ENCODE measurements around the gene BIRC3. TPM values are rescaled to one million over a fixed set of nuclear protein-coding genes. Genes with fewer than 3 reads are reported as not detected.

The BIRC3 gene
- total and polyA plus RNA-seq, 5 donors from 2014 or later, result 107 to 239 (median 128) TPM

- H3K27ac ChIP-seq (ENCODE audit: insufficient read depth, low read length, poor library complexity, severe bottlenecking), result no peak overlapping the region
- no peaks in the 10 kb centered on the region for H3K9me3 ChIP-seq (ENCODE audit: control insufficient read depth in 2 of 2, low read length in 2 of 2)
- Mint-ChIP-seq H3K9me3 (no peaks in the 10 kb centered on the region), H3K27ac (peak overlapping the region in 1 of 3 donors; percentile 45), H3K4me3 (peak overlapping the region in 1 of 4 donors; percentile 6), H3K4me1 (peaks cover 19 to 32% (median 23%) of the 10 kb centered on the region in 4 donors), H3K36me3 (peaks cover 62% of the 10 kb centered on the region), H3K27me3 (no peaks in the 10 kb centered on the region)
- ATAC-seq (ENCODE audit: low read depth in 2 of 2) (no peak), DNase-seq (no peak)
- H3K4me1 ChIP-seq (ENCODE audit: control insufficient read depth, insufficient read depth, low read length, poor library complexity, severe bottlenecking), result peaks cover 6% of the 10 kb centered on the region
- no peak overlapping the region for H3K4me3 ChIP-seq (ENCODE audit: low read depth, low read length)
- peaks cover 50% of the 10 kb centered on the region for H3K36me3 ChIP-seq (ENCODE audit: control insufficient read depth, insufficient read depth, low read length)
- no peaks in the 10 kb centered on the region for H3K27me3 ChIP-seq (ENCODE audit: control insufficient read depth, insufficient read depth, low read length)
Observed at GRCh38 chr11:102378818-102379217, 61.5 kb downstream of the BIRC3 start.

GRCh38 chr11:102382384-102382783 is 65.1 kb downstream of the BIRC3 start:
- Mint-ChIP-seq H3K9me3 (no peaks in the 10 kb centered on the region), H3K4me1 (peaks cover 19 to 31% (median 28%) of the 10 kb centered on the region in 4 donors), H3K27me3 (no peaks in the 10 kb centered on the region), H3K36me3 (peaks cover 68% of the 10 kb centered on the region), H3K27ac (peak overlapping the region in 2 of 3 donors; percentile 16 to 29), H3K4me3 (no peak overlapping the region)
- H3K4me1 ChIP-seq (ENCODE audit: control insufficient read depth, insufficient read depth, low read length, poor library complexity, severe bottlenecking), result no peaks in the 10 kb centered on the region
- no peak overlapping the region for H3K4me3 ChIP-seq (ENCODE audit: low read depth, low read length)
- DNase-seq, result no peak
- peaks cover 59% of the 10 kb centered on the region for H3K36me3 ChIP-seq (ENCODE audit: control insufficient read depth, insufficient read depth, low read length)
- H3K27ac ChIP-seq (ENCODE audit: insufficient read depth, low read length, poor library complexity, severe bottlenecking), result no peak overlapping the region
- H3K27me3 ChIP-seq (ENCODE audit: control insufficient read depth, insufficient read depth, low read length), result no peaks in the 10 kb centered on the region
- no peak for ATAC-seq (ENCODE audit: low read depth in 2 of 2)
- no peaks in the 10 kb centered on the region for H3K9me3 ChIP-seq (ENCODE audit: control insufficient read depth in 2 of 2, low read length in 2 of 2)

- Histone ChIP-seq H3K9me3 (ENCODE audit: control insufficient read depth in 2 of 2, low read length in 2 of 2) (no peaks in the 10 kb centered on the region), H3K4me3 (ENCODE audit: low read depth, low read length) (no peak overlapping the region), H3K27me3 (ENCODE audit: control insufficient read depth, insufficient read depth, low read length) (no peaks in the 10 kb centered on the region), H3K4me1 (ENCODE audit: control insufficient read depth, insufficient read depth, low read length, poor library complexity, severe bottlenecking) (no peaks in the 10 kb centered on the region), H3K36me3 (ENCODE audit: control insufficient read depth, insufficient read depth, low read length) (peaks cover 47% of the 10 kb centered on the region), H3K27ac (ENCODE audit: insufficient read depth, low read length, poor library complexity, severe bottlenecking) (no peak overlapping the region)
- ATAC-seq (ENCODE audit: low read depth in 2 of 2), result no peak
- Mint-ChIP-seq H3K4me3 (no peak overlapping the region), H3K27me3 (no peaks in the 10 kb centered on the region), H3K4me1 (peaks cover 19 to 29% (median 27%) of the 10 kb centered on the region in 4 donors), H3K36me3 (peaks cover 61% of the 10 kb centered on the region), H3K27ac (peak overlapping the region in 1 of 3 donors; percentile 65), H3K9me3 (no peaks in the 10 kb centered on the region)
- no peak for DNase-seq
Observed at GRCh38 chr11:102383839-102384238, 66.6 kb downstream of the BIRC3 start.

- DNase-seq (no peak), ATAC-seq (ENCODE audit: low read depth in 2 of 2) (no peak)
- H3K27ac Mint-ChIP-seq, result peak overlapping the region in 2 of 3 donors; percentile 13 to 58
- H3K4me3 ChIP-seq (ENCODE audit: low read depth, low read length), result no peak overlapping the region
- H3K36me3 Mint-ChIP-seq, result peaks cover 62% of the 10 kb centered on the region
- no peak overlapping the region for H3K4me3 Mint-ChIP-seq
- no peaks in the 10 kb centered on the region for H3K27me3 Mint-ChIP-seq
- H3K27ac ChIP-seq (ENCODE audit: insufficient read depth, low read length, poor library complexity, severe bottlenecking), result no peak overlapping the region
- H3K36me3 ChIP-seq (ENCODE audit: control insufficient read depth, insufficient read depth, low read length), result peaks cover 46% of the 10 kb centered on the region
- no peaks in the 10 kb centered on the region for H3K4me1 ChIP-seq (ENCODE audit: control insufficient read depth, insufficient read depth, low read length, poor library complexity, severe bottlenecking)
- no peaks in the 10 kb centered on the region for H3K9me3 ChIP-seq (ENCODE audit: control insufficient read depth in 2 of 2, low read length in 2 of 2)
- no peaks in the 10 kb centered on the region for H3K9me3 Mint-ChIP-seq
- no peaks in the 10 kb centered on the region for H3K27me3 ChIP-seq (ENCODE audit: control insufficient read depth, insufficient read depth, low read length)
- H3K4me1 Mint-ChIP-seq, result peaks cover 19 to 35% (median 28%) of the 10 kb centered on the region in 4 donors
Observed at GRCh38 chr11:102384419-102385079, 67.3 kb downstream of the BIRC3 start.

GRCh38 chr11:102385085-102386007 is 68.1 kb downstream of the BIRC3 start:
- Histone ChIP-seq H3K4me1 (ENCODE audit: control insufficient read depth, insufficient read depth, low read length, poor library complexity, severe bottlenecking) (no peaks in the 10 kb centered on the region), H3K36me3 (ENCODE audit: control insufficient read depth, insufficient read depth, low read length) (peaks cover 39% of the 10 kb centered on the region), H3K27ac (ENCODE audit: insufficient read depth, low read length, poor library complexity, severe bottlenecking) (no peak overlapping the region), H3K27me3 (ENCODE audit: control insufficient read depth, insufficient read depth, low read length) (no peaks in the 10 kb centered on the region), H3K4me3 (ENCODE audit: low read depth, low read length) (no peak overlapping the region), H3K9me3 (ENCODE audit: control insufficient read depth in 2 of 2, low read length in 2 of 2) (no peaks in the 10 kb centered on the region)
- ATAC-seq (ENCODE audit: low read depth in 2 of 2) (no peak), DNase-seq (no peak)
- H3K4me1 Mint-ChIP-seq, result peaks cover 20 to 37% (median 29%) of the 10 kb centered on the region in 4 donors
- H3K4me3 Mint-ChIP-seq, result no peak overlapping the region
- H3K9me3 Mint-ChIP-seq, result no peaks in the 10 kb centered on the region
- H3K36me3 Mint-ChIP-seq, result peaks cover 56% of the 10 kb centered on the region
- no peaks in the 10 kb centered on the region for H3K27me3 Mint-ChIP-seq
- H3K27ac Mint-ChIP-seq, result peak overlapping the region in 2 of 3 donors; percentile 34 to 58

GRCh38 chr11:102386136-102386734 is 69.0 kb downstream of the BIRC3 start:
- Mint-ChIP-seq H3K4me3 (no peak overlapping the region), H3K4me1 (peaks cover 25 to 44% (median 34%) of the 10 kb centered on the region in 4 donors)

GRCh38 chr11:102387043-102387781 is 69.9 kb downstream of the BIRC3 start:
- H3K36me3 Mint-ChIP-seq, result peaks cover 49% of the 10 kb centered on the region
- H3K27me3 ChIP-seq (ENCODE audit: control insufficient read depth, insufficient read depth, low read length), result no peaks in the 10 kb centered on the region

More at GRCh38 chr11:102386136-102386734, 69.0 kb downstream of the BIRC3 start:
- peaks cover 33% of the 10 kb centered on the region for H3K36me3 ChIP-seq (ENCODE audit: control insufficient read depth, insufficient read depth, low read length)
- Mint-ChIP-seq H3K36me3 (peaks cover 54% of the 10 kb centered on the region), H3K27me3 (no peaks in the 10 kb centered on the region), H3K9me3 (no peaks in the 10 kb centered on the region), H3K27ac (peak overlapping the region in 2 of 3 donors; percentile 37 to 53)
- no peaks in the 10 kb centered on the region for H3K27me3 ChIP-seq (ENCODE audit: control insufficient read depth, insufficient read depth, low read length)
- no peak overlapping the region for H3K27ac ChIP-seq (ENCODE audit: insufficient read depth, low read length, poor library complexity, severe bottlenecking)
- DNase-seq (peak in 1 of 3 donors; percentile 26), ATAC-seq (ENCODE audit: low read depth in 2 of 2) (peak; percentile 28 to 45)
- no peak overlapping the region for H3K4me3 ChIP-seq (ENCODE audit: low read depth, low read length)
- peaks cover 7% of the 10 kb centered on the region for H3K4me1 ChIP-seq (ENCODE audit: control insufficient read depth, insufficient read depth, low read length, poor library complexity, severe bottlenecking)
- H3K9me3 ChIP-seq (ENCODE audit: control insufficient read depth in 2 of 2, low read length in 2 of 2), result no peaks in the 10 kb centered on the region

More at GRCh38 chr11:102387043-102387781, 69.9 kb downstream of the BIRC3 start:
- H3K4me1 Mint-ChIP-seq, result peaks cover 22 to 48% (median 35%) of the 10 kb centered on the region in 4 donors
- Histone ChIP-seq H3K9me3 (ENCODE audit: control insufficient read depth in 2 of 2, low read length in 2 of 2) (no peaks in the 10 kb centered on the region), H3K4me3 (ENCODE audit: low read depth, low read length) (no peak overlapping the region), H3K4me1 (ENCODE audit: control insufficient read depth, insufficient read depth, low read length, poor library complexity, severe bottlenecking) (peaks cover 7% of the 10 kb centered on the region), H3K36me3 (ENCODE audit: control insufficient read depth, insufficient read depth, low read length) (peaks cover 29% of the 10 kb centered on the region), H3K27ac (ENCODE audit: insufficient read depth, low read length, poor library complexity, severe bottlenecking) (no peak overlapping the region)
- peak overlapping the region in 1 of 4 donors; percentile 40 for H3K4me3 Mint-ChIP-seq
- no peaks in the 10 kb centered on the region for H3K9me3 Mint-ChIP-seq
- no peak for DNase-seq
- H3K27ac Mint-ChIP-seq, result peak overlapping the region in 1 of 3 donors; percentile 37
- no peaks in the 10 kb centered on the region for H3K27me3 Mint-ChIP-seq
- no peak for ATAC-seq (ENCODE audit: low read depth in 2 of 2)

Measured in CD4-positive, CD25-positive, alpha-beta regulatory T cell (primary cell).